ENCODE results near the gene NPAS3. TPM values are rescaled to one million over a fixed set of nuclear protein-coding genes. Genes with fewer than 3 reads are reported as not detected.

NPAS3 gene
- total RNA-seq, 1 donor from 2014 or later: 1.6 TPM

GRCh38 chr14:33682760-33683159 lies 744.1 kb downstream of the NPAS3 start:
- Mint-ChIP-seq H3K27me3 (ENCODE audit: unreplicated experiment) (no peaks in the 10 kb centered on the region), H3K27ac (ENCODE audit: unreplicated experiment) (no peak overlapping the region), H3K4me3 (ENCODE audit: unreplicated experiment) (no peak overlapping the region), H3K4me1 (ENCODE audit: unreplicated experiment) (peaks cover 2% of the 10 kb centered on the region), H3K36me3 (ENCODE audit: low read depth, unreplicated experiment) (no peaks in the 10 kb centered on the region), H3K9me3 (ENCODE audit: unreplicated experiment) (no peaks in the 10 kb centered on the region)
- DNase-seq (ENCODE audit: low spot score): no peak
- no peak for TF ChIP-seq CTCF (IDR thresholded peaks at IDR 0.05; ENCODE audit: unreplicated experiment)

- Mint-ChIP-seq H3K27ac (ENCODE audit: unreplicated experiment) (no peak overlapping the region), H3K4me1 (ENCODE audit: unreplicated experiment) (no peaks in the 10 kb centered on the region), H3K27me3 (ENCODE audit: unreplicated experiment) (no peaks in the 10 kb centered on the region), H3K36me3 (ENCODE audit: low read depth, unreplicated experiment) (no peaks in the 10 kb centered on the region), H3K9me3 (ENCODE audit: unreplicated experiment) (no peaks in the 10 kb centered on the region), H3K4me3 (ENCODE audit: unreplicated experiment) (no peak overlapping the region)
- TF ChIP-seq CTCF (IDR thresholded peaks at IDR 0.05; ENCODE audit: unreplicated experiment): no peak
- no peak for DNase-seq (ENCODE audit: low spot score)
Observed at GRCh38 chr14:33685026-33685425, 746.3 kb downstream of the NPAS3 start.

- Mint-ChIP-seq H3K4me3 (ENCODE audit: unreplicated experiment) (no peak overlapping the region), H3K36me3 (ENCODE audit: low read depth, unreplicated experiment) (no peaks in the 10 kb centered on the region), H3K9me3 (ENCODE audit: unreplicated experiment) (no peaks in the 10 kb centered on the region), H3K4me1 (ENCODE audit: unreplicated experiment) (no peaks in the 10 kb centered on the region), H3K27ac (ENCODE audit: unreplicated experiment) (no peak overlapping the region), H3K27me3 (ENCODE audit: unreplicated experiment) (no peaks in the 10 kb centered on the region)
- DNase-seq (ENCODE audit: low spot score): no peak
- no peak for TF ChIP-seq CTCF (IDR thresholded peaks at IDR 0.05; ENCODE audit: unreplicated experiment)
Observed at GRCh38 chr14:33685698-33686097, 747.0 kb downstream of the NPAS3 start.

- no peaks in the 10 kb centered on the region for H3K4me1 Mint-ChIP-seq (ENCODE audit: unreplicated experiment)
- TF ChIP-seq CTCF (IDR thresholded peaks at IDR 0.05; ENCODE audit: unreplicated experiment): no peak
- no peak overlapping the region for H3K4me3 Mint-ChIP-seq (ENCODE audit: unreplicated experiment)
- no peaks in the 10 kb centered on the region for H3K9me3 Mint-ChIP-seq (ENCODE audit: unreplicated experiment)
- no peaks in the 10 kb centered on the region for H3K36me3 Mint-ChIP-seq (ENCODE audit: low read depth, unreplicated experiment)
- no peak for DNase-seq (ENCODE audit: low spot score)
- H3K27ac Mint-ChIP-seq (ENCODE audit: unreplicated experiment): no peak overlapping the region
- H3K27me3 Mint-ChIP-seq (ENCODE audit: unreplicated experiment): no peaks in the 10 kb centered on the region
Observed at GRCh38 chr14:33686218-33686617, 747.5 kb downstream of the NPAS3 start.

- TF ChIP-seq CTCF (IDR thresholded peaks at IDR 0.05; ENCODE audit: unreplicated experiment): no peak
- H3K27ac Mint-ChIP-seq (ENCODE audit: unreplicated experiment): no peak overlapping the region
- no peak for DNase-seq (ENCODE audit: low spot score)
- H3K4me1 Mint-ChIP-seq (ENCODE audit: unreplicated experiment): no peaks in the 10 kb centered on the region
- no peaks in the 10 kb centered on the region for H3K27me3 Mint-ChIP-seq (ENCODE audit: unreplicated experiment)
- H3K36me3 Mint-ChIP-seq (ENCODE audit: low read depth, unreplicated experiment): no peaks in the 10 kb centered on the region
- H3K4me3 Mint-ChIP-seq (ENCODE audit: unreplicated experiment): no peak overlapping the region
- no peaks in the 10 kb centered on the region for H3K9me3 Mint-ChIP-seq (ENCODE audit: unreplicated experiment)
Observed at GRCh38 chr14:33686856-33687255, 748.2 kb downstream of the NPAS3 start.
